HepG2 (cell line): ENCODE results near the gene INTS2. TPM values are rescaled to one million over a fixed set of nuclear protein-coding genes. Genes with fewer than 3 reads are reported as not detected.

Experiments used
- ATAC-seq: fragments of 200-7000 bp; cut with Tn5 transposase; 3 replicates; pipeline ENCODE4 v1.9.1; 2020; ENCODE audit warnings: mild to moderate bottlenecking, moderate library complexity
- BruUV-seq: library from RNA; stranded (reverse); fragments of 400-500 nt; replicated peaks from 2 replicates; lab custom pipeline; 2021; lab: Mats Ljungman, UMichigan
- CTCF ChIA-PET: fragments of 300-600 bp; formaldehyde crosslinking; extraction: SDS; loops from one replicate; lab custom pipeline; 2021; ENCODE audit warnings: low total read pairs, inconsistent platforms, low intra/inter-chr PET ratio; lab: Yijun Ruan, JAX
- POLR2A ChIA-PET: fragments of 350-600 bp; sonication (Branson Sonifier 250); formaldehyde crosslinking; loops from one replicate; lab custom pipeline; 2020; ENCODE audit warnings: antibody characterized with exemption, inconsistent platforms; lab: Yijun Ruan, JAX
- DNase-seq: peaks from one replicate; pipeline ENCODE4 v3.0.0-alpha.2; 2015; ENCODE audit warnings: low spot score
- FAIRE-seq: peaks from 3 replicates; lab custom pipeline; 2011; peaks lifted over from hg19 to GRCh38; lab: Jason Lieb, UNC
- H2AFZ ChIP-seq: one replicate; pipeline ENCODE4 v1.6.1; 2011; ENCODE audit warnings: low read length, inconsistent platforms
- H3K27ac ChIP-seq: fragments of 300-600 bp; 3 replicates; pipeline ENCODE4 v1.8.0; 2011; ENCODE audit warnings: mixed run types, mild to moderate bottlenecking, mixed read lengths, low read length, inconsistent platforms; ENCODE audit not compliant: insufficient read depth; ENCODE audit errors: extremely low read length
- H3K27me3 ChIP-seq, 2 experiments: fragments of 200-600 bp in 1 of 2; 2 replicates in 1 of 2; 3 replicates in 1 of 2; pipeline versions ENCODE4 v1.6.0 to v1.8.0; 2011; ENCODE audit warnings: low read length in 2 of 2, mild to moderate bottlenecking in 2 of 2, moderate library complexity in 2 of 2, inconsistent platforms in 1 of 2; ENCODE audit not compliant: insufficient read depth in 2 of 2, control insufficient read depth in 1 of 2
- H3K36me3 ChIP-seq, 2 experiments: fragments of 200-600 bp in 1 of 2; replicated peaks in 1 of 2; 2 replicates in 1 of 2; 3 replicates in 1 of 2; pipeline versions ENCODE4 v1.5.1 to v1.8.0; 2011; ENCODE audit warnings: low read length in 2 of 2, inconsistent platforms in 1 of 2; ENCODE audit not compliant: insufficient read depth in 2 of 2, control insufficient read depth in 1 of 2
- H3K4me1 ChIP-seq: 2 replicates; pipeline ENCODE4 v1.5.1; 2012; ENCODE audit warnings: low read length, inconsistent platforms; ENCODE audit not compliant: insufficient read depth
- H3K4me2 ChIP-seq: 2 replicates; pipeline ENCODE4 v1.6.0; 2011; ENCODE audit warnings: low read depth, low read length, inconsistent platforms
- H3K4me3 ChIP-seq, 3 experiments: fragments of 200-600 bp in 1 of 3; sonication (generic), shearing (Covaris generic) in 1 of 3; replicated peaks in 1 of 3; 2 replicates each; pipeline ENCODE4 v1.5.1; 2011 to 2016; ENCODE audit warnings: low read length in 3 of 3, inconsistent platforms in 2 of 3, low read depth in 2 of 3, mild to moderate bottlenecking in 2 of 3, control low read depth in 1 of 3, mixed read lengths in 1 of 3; ENCODE audit not compliant: insufficient read depth in 1 of 3
- H3K79me2 ChIP-seq: one replicate; pipeline ENCODE4 v1.6.1; 2011; ENCODE audit warnings: low read length, inconsistent platforms; ENCODE audit not compliant: insufficient read depth
- H3K9ac ChIP-seq: 2 replicates; pipeline ENCODE4 v1.6.0; 2011; ENCODE audit warnings: mild to moderate bottlenecking, low read depth, low read length, inconsistent platforms; ENCODE audit not compliant: insufficient read depth
- H3K9me3 ChIP-seq: 2 replicates; pipeline ENCODE4 v1.5.1; 2012; ENCODE audit warnings: mild to moderate bottlenecking, low read length
- H4K20me1 ChIP-seq: 2 replicates; pipeline ENCODE4 v1.6.0; 2011; ENCODE audit warnings: inconsistent platforms, mild to moderate bottlenecking, low read length, moderate library complexity; ENCODE audit not compliant: insufficient read depth
- AGO2 ChIP-seq: fragments of 200-400 bp; formaldehyde crosslinking; optimal IDR thresholded peaks from 2 replicates; pipeline ENCODE3; 2017; ENCODE audit warnings: mild to moderate bottlenecking, low read depth, low read length, moderate library complexity
- CHD2 ChIP-seq: IDR thresholded peaks from 2 replicates; pipeline ENCODE4 v1.6.1; 2011; ENCODE audit warnings: low read depth, low read length, improper control_type of control experiment
- FOXP1 ChIP-seq, 2 experiments: fragments of 450-650 bp in 1 of 2; IDR thresholded peaks; 2 replicates each; pipeline ENCODE4 v1.6.1; 2017 to 2018; ENCODE audit warnings: antibody characterized with exemption in 1 of 2
- KDM3A ChIP-seq: IDR thresholded peaks from 2 replicates; pipeline ENCODE4 v1.6.1; 2018; ENCODE audit warnings: low read depth, missing compliant biosample characterization
- MED13 ChIP-seq: sonication (generic); formaldehyde crosslinking; IDR thresholded peaks from 2 replicates; pipeline ENCODE4 v1.5.0; 2020; ENCODE audit warnings: missing genetic modification reagents
- MEF2D ChIP-seq: sonication (generic); formaldehyde crosslinking; IDR thresholded peaks from 2 replicates; pipeline ENCODE4 v1.5.1; 2020; ENCODE audit warnings: mild to moderate bottlenecking, missing genetic modification reagents
- MTF1 ChIP-seq: sonication (generic); formaldehyde crosslinking; IDR thresholded peaks from 2 replicates; pipeline ENCODE4 v1.5.0; 2020; ENCODE audit warnings: missing genetic modification reagents
- NFIB ChIP-seq: sonication (generic); formaldehyde crosslinking; IDR thresholded peaks from 2 replicates; pipeline ENCODE4 v1.9.0; 2021; ENCODE audit warnings: missing genetic modification reagents, mild to moderate bottlenecking, borderline replicate concordance
- PHB2 ChIP-seq: fragments of 450-650 bp; IDR thresholded peaks from 2 replicates; pipeline ENCODE4 v1.6.1; 2018; ENCODE audit not compliant: partially characterized antibody
- PRMT3 ChIP-seq: sonication (generic); formaldehyde crosslinking; IDR thresholded peaks from 2 replicates; pipeline ENCODE4 v1.8.1; 2022; ENCODE audit warnings: low read depth, mild to moderate bottlenecking, moderate library complexity, missing genetic modification reagents, borderline replicate concordance
- SNRNP70 ChIP-seq: fragments of 200-400 bp; formaldehyde crosslinking; IDR thresholded peaks from 2 replicates; pipeline ENCODE4 v1.6.1; 2017; ENCODE audit warnings: mild to moderate bottlenecking, low read depth, low read length, moderate library complexity
- ZNF276 ChIP-seq: sonication (generic); formaldehyde crosslinking; IDR thresholded peaks from 2 replicates; pipeline ENCODE4 v1.4.0; 2020; ENCODE audit warnings: mild to moderate bottlenecking, low read depth, missing genetic modification reagents
- ZNF337 ChIP-seq: sonication (generic); formaldehyde crosslinking; IDR thresholded peaks from 2 replicates; pipeline ENCODE4 v1.5.1; 2020; ENCODE audit warnings: missing genetic modification reagents, low read depth, mild to moderate bottlenecking, borderline replicate concordance
- ZNF383 ChIP-seq: sonication (generic); formaldehyde crosslinking; IDR thresholded peaks from 2 replicates; pipeline ENCODE4 v1.4.0; 2020; ENCODE audit warnings: missing genetic modification reagents, mild to moderate bottlenecking, borderline replicate concordance
- ZNF547 ChIP-seq: sonication (generic); formaldehyde crosslinking; IDR thresholded peaks from 2 replicates; pipeline ENCODE4 v1.5.1; 2020; ENCODE audit warnings: mild to moderate bottlenecking, missing genetic modification reagents
- ZNF549 ChIP-seq: sonication (generic); formaldehyde crosslinking; IDR thresholded peaks from 2 replicates; pipeline ENCODE4 v1.5.0; 2020; ENCODE audit warnings: missing genetic modification reagents
- ZNF784 ChIP-seq: sonication (generic); formaldehyde crosslinking; IDR thresholded peaks from 2 replicates; pipeline ENCODE4 v1.5.1; 2020; ENCODE audit warnings: missing genetic modification reagents, mild to moderate bottlenecking, borderline replicate concordance
- WGBS: methylation state at CpG from one replicate; pipeline ENCODE4 v1.1.6; 2017; ENCODE audit warnings: low lambda C conversion rate; 5-methylcytosine and 5-hydroxymethylcytosine counted together
- in situ Hi-C: cut with HindIII; loops from 2 replicates; pipeline ENCODE4 v1.10.0; 2017; ENCODE audit warnings: low pct_unique_long_range_greater_than_20kb; ENCODE audit not compliant: extremely low pct_ligation_motif_present
- intact Hi-C: fragments of 100-400 bp; cut with micrococcal nuclease; formaldehyde crosslinking; loops from one replicate; pipeline ENCODE4 v1.10.0; 2022; ENCODE audit not compliant: unreplicated experiment
- polyA plus RNA-seq, 8 experiments: library from polyadenylated mRNA; depleted of rRNA in 3 of 8; stranded (reverse) in 7 of 8; unstranded in 1 of 8; fragments of >200 nt; fragmentation: Illumina TruSeq in 4 of 8; extraction: Trizol in 4 of 8; gene quantifications; 2 replicates each; pipeline versions ENCODE4 v1.2.1 to v1.2.3, GENCODE V29; 2011 to 2016; ENCODE audit warnings: low read depth in 4 of 8, missing spikeins in 1 of 8, mixed read lengths in 1 of 8; ENCODE audit not compliant: insufficient read depth in 1 of 8
- total RNA-seq, 5 experiments: library from RNA; depleted of rRNA; stranded (reverse); fragments of >200 nt; fragmentation: Illumina TruSeq; extraction: Trizol; gene quantifications; 2 replicates each; pipeline ENCODE4 v1.2.3, GENCODE V29; 2016; ENCODE audit warnings: low read depth in 1 of 5

Gene INTS2
- total and polyA plus RNA-seq, 2 of the 13 experiments (the other 11 are each of a cell fraction or from before 2014, with no cell fraction given): 20.5 to 30.2 TPM

- ATAC-seq (no peak), DNase-seq (no peak), FAIRE-seq (no peak)
- Histone ChIP-seq H3K9ac (no peak overlapping the region), H2AFZ (no peak overlapping the region), H3K9me3 (no peaks in the 10 kb centered on the region), H3K4me3 (no peak overlapping the region), H3K27ac (no peak overlapping the region), H3K36me3 (peaks cover 3 to 25% of the 10 kb centered on the region in 2 experiments), H3K4me2 (no peak overlapping the region), H3K4me1 (no peaks in the 10 kb centered on the region), H3K27me3 (no peaks in the 10 kb centered on the region), H3K79me2 (no peaks in the 10 kb centered on the region), H4K20me1 (no peaks in the 10 kb centered on the region)
- ChIA-PET CTCF (no interaction called here), POLR2A (interaction anchor here (1.1 kb wide), 1 partner anchor 14 kb away, joined by 3 read pairs; the partner anchor contains the start of gene INTS2)
- TF ChIP-seq NFIB (CRISPR knock-in tag): no peak
- no peak for TF ChIP-seq PRMT3 (CRISPR knock-in tag)
- TF ChIP-seq ZNF383: no peak
- no peak for TF ChIP-seq ZNF549
- TF ChIP-seq ZNF784 (CRISPR knock-in tag): no peak
- no peak for TF ChIP-seq AGO2
- TF ChIP-seq SNRNP70: no peak
- TF ChIP-seq MED13 (CRISPR knock-in tag): no peak
- TF ChIP-seq ZNF337 (CRISPR knock-in tag): no peak
- no peak for TF ChIP-seq MEF2D (CRISPR knock-in tag)
- TF ChIP-seq FOXP1 (IDR thresholded peaks at IDR 0.05): no peak
- no peak for TF ChIP-seq FOXP1 (CRISPR knock-in tag; IDR thresholded peaks at IDR 0.05)
- TF ChIP-seq KDM3A: no peak
- no peak for TF ChIP-seq PHB2
- TF ChIP-seq ZNF547: no peak
- TF ChIP-seq MTF1 (CRISPR knock-in tag): no peak
- no peak for TF ChIP-seq CHD2
- no peak for TF ChIP-seq ZNF276 (CRISPR knock-in tag)
- intact Hi-C loops (no loop called here), in situ Hi-C loops (no loop called here)
- 99% methylated on average over 2 of the region's 2 CpGs for WGBS
- no TSS peak for BruUV-seq
Observed at GRCh38 chr17:61942085-61942484, 14.3 kb upstream of the INTS2 start.
